Kidney (tissue), 14 donors: ENCODE data around the gene CUL7. TPM values are rescaled to one million over a fixed set of nuclear protein-coding genes. Genes with fewer than 3 reads are reported as not detected.
A peak's percentile ranks its signal among the peaks of the same experiment; 100 is the strongest.

Experiments used
- DNase-seq, 5 donors: peaks; one replicate each; pipeline ENCODE4 v3.0.0-alpha.2; 2013 to 2020
- FAIRE-seq: peaks from 2 replicates; lab custom pipeline; 2012; peaks lifted over from hg19 to GRCh38; lab: Jason Lieb, UNC
- H3K27ac ChIP-seq, 2 donors: one replicate each; pipeline ENCODE4 v1.7.0; 2013; ENCODE audit warnings: low read depth in 2 of 2, low read length in 2 of 2, inconsistent platforms in 1 of 2
- H3K27me3 ChIP-seq: one replicate; pipeline ENCODE4 v1.7.1; 2013; ENCODE audit warnings: low read length, inconsistent platforms; ENCODE audit not compliant: control insufficient read depth, insufficient read depth
- H3K36me3 ChIP-seq, 3 donors: one replicate each; pipeline versions ENCODE4 v1.7.0 to v1.7.1; 2013; ENCODE audit warnings: low read length in 3 of 3, control low read depth in 1 of 3, inconsistent platforms in 1 of 3; ENCODE audit not compliant: insufficient read depth in 3 of 3, control insufficient read depth in 2 of 3
- H3K4me1 ChIP-seq, 3 donors: one replicate each; pipeline versions ENCODE4 v1.7.0 to v1.7.1; 2013; ENCODE audit warnings: low read length in 3 of 3, inconsistent platforms in 1 of 3, low read depth in 1 of 3; ENCODE audit not compliant: control insufficient read depth in 2 of 3, insufficient read depth in 2 of 3
- H3K4me3 ChIP-seq, 3 donors: one replicate each; pipeline versions ENCODE4 v1.7.0 to v1.8.1; 2013; ENCODE audit warnings: low read length in 3 of 3, control low read depth in 1 of 3, inconsistent platforms in 1 of 3
- H3K9ac ChIP-seq, 3 donors: one replicate each; pipeline versions ENCODE4 v1.7.0 to v1.7.1; 2013; ENCODE audit warnings: low read length in 3 of 3, control low read depth in 1 of 3, inconsistent platforms in 1 of 3
- H3K9me3 ChIP-seq, 3 donors: one replicate each; pipeline versions ENCODE4 v1.7.0 to v1.7.1; 2013; ENCODE audit warnings: low read length in 3 of 3, control low read depth in 1 of 3, inconsistent platforms in 1 of 3; ENCODE audit not compliant: control insufficient read depth in 2 of 3, insufficient read depth in 1 of 3
- intact Hi-C: fragments of 100-400 bp; cut with DNase I; formaldehyde crosslinking; loops from one replicate; pipeline ENCODE4 v1.11.1; 2022
- polyA plus RNA-seq: library from polyadenylated mRNA; stranded (reverse); fragments of 350-450 nt; fragmentation: Illumina TruSeq; extraction: RNeasy Lipid Tissue Mini Kit (QIAGEN cat#74804); gene quantifications from one replicate; pipeline ENCODE4 v1.2.3, GENCODE V29; 2014; ENCODE audit warnings: low read depth, low replicate concordance; ENCODE audit not compliant: insufficient read depth
- total RNA-seq: library from RNA; stranded (reverse); fragmentation: NEBNext Ultra II Directional; extraction: Animal tissue kit (Norgen Biotek cat#: 25700); gene quantifications from one replicate; pipeline ENCODE4 v1.2.1, GENCODE V29; 2021
- TF ChIP-seq, protein P1 (sequence below): IDR thresholded peaks from 3 replicates; pipeline ENCODE4 v1.5.1; 2012; ENCODE audit warnings: mild to moderate bottlenecking, moderate library complexity, borderline replicate concordance; ENCODE audit not compliant: insufficient read depth; ENCODE audit errors: extremely low read depth
- donor health status: control.
- donor health status: control.
- donor health status: control.
- donor health status: control.
- donor health status: control.
- donor health status: DM: yes; HTN: yes; CAD: no.
- donor health status: Normal renal cell carcinoma (clear cell type).

CUL7 gene
- total and polyA plus RNA-seq, 2 donors from 2014 or later = 10.1 to 24.5 TPM

DNA sequence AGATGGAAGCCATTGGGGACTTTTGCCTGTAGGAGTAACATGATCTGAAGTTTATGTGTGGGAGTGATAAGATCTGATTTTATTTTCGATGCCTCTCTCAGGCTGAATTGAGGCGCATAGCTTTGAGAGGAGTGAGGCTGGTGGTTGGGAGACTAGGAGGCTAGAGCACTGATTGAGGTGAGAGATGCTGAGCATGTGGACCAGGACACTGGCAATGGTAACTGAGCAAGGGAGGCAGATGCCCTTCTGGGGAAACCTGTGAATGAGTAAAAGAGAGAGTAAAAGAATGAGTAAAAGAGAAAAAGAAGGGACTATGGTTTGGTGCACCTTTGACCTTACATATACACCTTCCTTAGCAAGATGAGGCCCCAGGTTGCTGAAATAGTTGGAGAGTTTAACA, 29.2 kb downstream of the CUL7 start:
- Histone ChIP-seq H3K4me3 (no peak overlapping the region), H3K27ac (no peak overlapping the region), H3K4me1 (peaks cover 0 to 6% (median 4%) of the 10 kb centered on the region in 3 donors), H3K27me3 (no peaks in the 10 kb centered on the region), H3K36me3 (peaks cover 7 to 35% (median 26%) of the 10 kb centered on the region in 3 donors), H3K9me3 (no peaks in the 10 kb centered on the region), H3K9ac (no peak overlapping the region)
- DNase-seq (no peak), FAIRE-seq (no peak)
- TF ChIP-seq, protein P1, sequence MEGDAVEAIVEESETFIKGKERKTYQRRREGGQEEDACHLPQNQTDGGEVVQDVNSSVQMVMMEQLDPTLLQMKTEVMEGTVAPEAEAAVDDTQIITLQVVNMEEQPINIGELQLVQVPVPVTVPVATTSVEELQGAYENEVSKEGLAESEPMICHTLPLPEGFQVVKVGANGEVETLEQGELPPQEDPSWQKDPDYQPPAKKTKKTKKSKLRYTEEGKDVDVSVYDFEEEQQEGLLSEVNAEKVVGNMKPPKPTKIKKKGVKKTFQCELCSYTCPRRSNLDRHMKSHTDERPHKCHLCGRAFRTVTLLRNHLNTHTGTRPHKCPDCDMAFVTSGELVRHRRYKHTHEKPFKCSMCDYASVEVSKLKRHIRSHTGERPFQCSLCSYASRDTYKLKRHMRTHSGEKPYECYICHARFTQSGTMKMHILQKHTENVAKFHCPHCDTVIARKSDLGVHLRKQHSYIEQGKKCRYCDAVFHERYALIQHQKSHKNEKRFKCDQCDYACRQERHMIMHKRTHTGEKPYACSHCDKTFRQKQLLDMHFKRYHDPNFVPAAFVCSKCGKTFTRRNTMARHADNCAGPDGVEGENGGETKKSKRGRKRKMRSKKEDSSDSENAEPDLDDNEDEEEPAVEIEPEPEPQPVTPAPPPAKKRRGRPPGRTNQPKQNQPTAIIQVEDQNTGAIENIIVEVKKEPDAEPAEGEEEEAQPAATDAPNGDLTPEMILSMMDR = no peak
- intact Hi-C loops = no loop called here

- H3K9me3 ChIP-seq = no peaks in the 10 kb centered on the region
- peak within 1 kb of the TSS; percentile 73 to 88 (median 79) for H3K9ac ChIP-seq
- intact Hi-C loops = no loop called here
- DNase-seq = peak; percentile 79 to 93 (median 88)
- peak within 1 kb of the TSS; percentile 97 to 100 (median 97) for H3K4me3 ChIP-seq
- H3K4me1 ChIP-seq = peaks cover 0 to 11% (median 10%) of the 10 kb centered on the region in 3 donors
- no peaks in the 10 kb centered on the region for H3K27me3 ChIP-seq
- H3K36me3 ChIP-seq = peaks cover 9 to 33% (median 22%) of the 10 kb centered on the region in 3 donors
- TF ChIP-seq, protein P1 = no peak
- peak within 1 kb of the TSS; percentile 73 to 79 for H3K27ac ChIP-seq
- FAIRE-seq = no peak
These were observed 32.2 kb downstream of the CUL7 start, which contains the start of gene RRP36 for GRCh38 chr6:43021270-43022047. Gene RRP36, plus strand, starts transcription at chr6:43021623. Its CDS starts 32 bp downstream, at chr6:43021655.

- intact Hi-C loops = no loop called here
- Histone ChIP-seq H3K4me1 (peaks cover 0 to 15% (median 14%) of the 10 kb centered on the region in 3 donors), H3K9ac (peak overlapping the region in 1 of 3 donors; percentile 68), H3K27me3 (no peaks in the 10 kb centered on the region), H3K27ac (peak overlapping the region; percentile 73 to 79), H3K4me3 (peak overlapping the region; percentile 59 to 97 (median 66)), H3K9me3 (no peaks in the 10 kb centered on the region), H3K36me3 (peaks cover 9 to 27% (median 19%) of the 10 kb centered on the region in 3 donors)
- TF ChIP-seq, protein P1 = no peak
- no peak for FAIRE-seq
- DNase-seq = peak in 4 of 5 donors; percentile 29 to 82 (median 50)
These were observed 32.8 kb downstream of the CUL7 start for GRCh38 chr6:43020847-43021246.
